ENCODE data around the gene CNTN5. TPM values are rescaled to one million over a fixed set of nuclear protein-coding genes. Genes with fewer than 3 reads are reported as not detected.

The CNTN5 gene
- total RNA-seq, 1 experiment from 2014 or later, result not detected

DNA sequence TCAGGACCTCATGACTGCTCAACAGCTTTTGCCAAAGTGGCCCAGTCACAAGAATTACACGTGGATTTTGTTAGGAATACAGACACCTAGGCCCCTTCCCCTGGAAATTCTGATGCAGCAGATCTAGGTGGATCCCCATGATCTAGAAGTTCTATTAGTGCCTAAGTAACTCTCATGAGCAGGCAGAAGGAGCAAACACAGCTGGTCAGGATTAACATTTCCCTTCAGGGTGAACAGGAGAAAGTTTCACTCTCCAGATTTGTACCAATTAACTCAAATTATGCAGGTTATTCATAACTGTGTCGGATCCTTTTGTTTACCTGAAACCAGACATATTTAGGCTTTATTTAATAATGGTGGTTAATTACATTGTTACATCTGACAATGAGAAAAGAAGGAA lies 1072.9 kb downstream of the CNTN5 start:
- Mint-ChIP-seq H3K36me3 (ENCODE audit: insufficient read depth, unreplicated experiment) (no peaks in the 10 kb centered on the region), H3K27ac (ENCODE audit: low read depth, unreplicated experiment) (no peak overlapping the region), H3K4me3 (ENCODE audit: unreplicated experiment) (no peak overlapping the region), H3K4me1 (ENCODE audit: insufficient read depth, unreplicated experiment) (no peaks in the 10 kb centered on the region), H3K9me3 (ENCODE audit: unreplicated experiment) (peaks cover 5% of the 10 kb centered on the region), H3K27me3 (ENCODE audit: insufficient read depth, unreplicated experiment) (no peaks in the 10 kb centered on the region)
- intact Hi-C loops (cut with micrococcal nuclease), result no loop called here
- no peak for DNase-seq (ENCODE audit: unreplicated experiment)
- ChIA-PET CTCF (no interaction called here), POLR2A (no interaction called here)
- BruUV-seq (replicated peaks), result no TSS peak
- TF ChIP-seq, protein P1, sequence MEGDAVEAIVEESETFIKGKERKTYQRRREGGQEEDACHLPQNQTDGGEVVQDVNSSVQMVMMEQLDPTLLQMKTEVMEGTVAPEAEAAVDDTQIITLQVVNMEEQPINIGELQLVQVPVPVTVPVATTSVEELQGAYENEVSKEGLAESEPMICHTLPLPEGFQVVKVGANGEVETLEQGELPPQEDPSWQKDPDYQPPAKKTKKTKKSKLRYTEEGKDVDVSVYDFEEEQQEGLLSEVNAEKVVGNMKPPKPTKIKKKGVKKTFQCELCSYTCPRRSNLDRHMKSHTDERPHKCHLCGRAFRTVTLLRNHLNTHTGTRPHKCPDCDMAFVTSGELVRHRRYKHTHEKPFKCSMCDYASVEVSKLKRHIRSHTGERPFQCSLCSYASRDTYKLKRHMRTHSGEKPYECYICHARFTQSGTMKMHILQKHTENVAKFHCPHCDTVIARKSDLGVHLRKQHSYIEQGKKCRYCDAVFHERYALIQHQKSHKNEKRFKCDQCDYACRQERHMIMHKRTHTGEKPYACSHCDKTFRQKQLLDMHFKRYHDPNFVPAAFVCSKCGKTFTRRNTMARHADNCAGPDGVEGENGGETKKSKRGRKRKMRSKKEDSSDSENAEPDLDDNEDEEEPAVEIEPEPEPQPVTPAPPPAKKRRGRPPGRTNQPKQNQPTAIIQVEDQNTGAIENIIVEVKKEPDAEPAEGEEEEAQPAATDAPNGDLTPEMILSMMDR (IDR thresholded peaks at IDR 0.05; ENCODE audit: unreplicated experiment), result no peak

DNA sequence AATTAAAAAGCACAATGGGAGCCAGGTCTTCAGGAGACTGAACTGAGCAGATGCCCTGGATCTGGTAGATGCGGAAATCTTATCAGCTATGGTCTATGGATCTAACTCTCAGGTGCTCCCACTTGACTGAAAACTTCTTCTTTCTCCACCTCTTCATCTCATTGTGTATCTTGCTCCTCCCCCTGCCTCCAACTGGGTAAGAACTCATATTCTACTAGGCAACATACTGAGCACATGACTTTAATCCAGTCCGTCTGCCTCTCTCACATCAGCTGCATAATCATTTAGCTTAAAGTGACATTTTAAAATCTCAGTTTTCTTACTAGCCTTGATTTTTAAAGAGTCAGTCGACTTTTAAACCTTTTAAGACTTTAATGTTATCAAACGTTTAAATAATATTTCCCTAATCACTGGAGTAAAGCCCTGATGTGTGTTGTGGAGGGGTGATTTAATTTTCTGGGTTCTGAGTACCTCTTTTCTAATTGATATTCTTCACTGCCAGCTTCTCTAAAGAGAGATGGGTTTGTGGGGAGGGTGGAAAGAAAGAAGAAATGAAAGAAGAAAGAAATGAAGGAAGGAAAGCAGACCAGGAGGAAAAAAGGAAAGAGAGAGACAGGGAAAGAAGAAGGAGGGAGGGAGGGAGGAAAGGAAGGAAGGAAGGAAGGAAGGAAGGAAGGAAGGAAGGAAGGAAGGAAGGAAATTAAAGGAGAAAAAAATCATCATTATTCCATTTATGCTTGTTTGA lies 1073.5 kb downstream of the CNTN5 start:
- ChIA-PET CTCF (no interaction called here), POLR2A (interaction anchor here (0.6 kb wide), 1 partner anchor 11 kb away, joined by 3 read pairs; no protein-coding TSS in a partner anchor)
- TF ChIP-seq, protein P1 (IDR thresholded peaks at IDR 0.05; ENCODE audit: unreplicated experiment), result no peak
- H3K4me1 Mint-ChIP-seq (ENCODE audit: insufficient read depth, unreplicated experiment), result no peaks in the 10 kb centered on the region
- no peaks in the 10 kb centered on the region for H3K27me3 Mint-ChIP-seq (ENCODE audit: insufficient read depth, unreplicated experiment)
- H3K4me3 Mint-ChIP-seq (ENCODE audit: unreplicated experiment), result no peak overlapping the region
- DNase-seq (ENCODE audit: unreplicated experiment), result no peak
- H3K36me3 Mint-ChIP-seq (ENCODE audit: insufficient read depth, unreplicated experiment), result no peaks in the 10 kb centered on the region
- peaks cover 5% of the 10 kb centered on the region for H3K9me3 Mint-ChIP-seq (ENCODE audit: unreplicated experiment)
- intact Hi-C loops (cut with micrococcal nuclease), result no loop called here
- BruUV-seq (replicated peaks), result no TSS peak
- no peak overlapping the region for H3K27ac Mint-ChIP-seq (ENCODE audit: low read depth, unreplicated experiment)

- POLR2A ChIA-PET, result no interaction called here
- TF ChIP-seq, protein P1 (IDR thresholded peaks at IDR 0.05; ENCODE audit: unreplicated experiment), result no peak
- no TSS peak for BruUV-seq (replicated peaks)
- no peaks in the 10 kb centered on the region for H3K36me3 Mint-ChIP-seq (ENCODE audit: insufficient read depth, unreplicated experiment)
- no peak overlapping the region for H3K27ac Mint-ChIP-seq (ENCODE audit: low read depth, unreplicated experiment)
- H3K27me3 Mint-ChIP-seq (ENCODE audit: insufficient read depth, unreplicated experiment), result no peaks in the 10 kb centered on the region
- no peak for DNase-seq (ENCODE audit: unreplicated experiment)
- CTCF ChIA-PET, result interaction anchor here (1.8 kb wide), 1 partner anchor 10 kb away, joined by 8 read pairs; no protein-coding TSS in a partner anchor
- H3K4me3 Mint-ChIP-seq (ENCODE audit: unreplicated experiment), result no peak overlapping the region
- intact Hi-C loops (cut with micrococcal nuclease), result no loop called here
- H3K9me3 Mint-ChIP-seq (ENCODE audit: unreplicated experiment), result peaks cover 5% of the 10 kb centered on the region
- no peaks in the 10 kb centered on the region for H3K4me1 Mint-ChIP-seq (ENCODE audit: insufficient read depth, unreplicated experiment)
Measured at GRCh38 chr11:100095809-100096208, 1075.1 kb downstream of the CNTN5 start.

GRCh38 chr11:100098560-100098959 lies 1077.8 kb downstream of the CNTN5 start:
- BruUV-seq (replicated peaks), result no TSS peak
- Mint-ChIP-seq H3K4me3 (ENCODE audit: unreplicated experiment) (no peak overlapping the region), H3K4me1 (ENCODE audit: insufficient read depth, unreplicated experiment) (no peaks in the 10 kb centered on the region), H3K27me3 (ENCODE audit: insufficient read depth, unreplicated experiment) (no peaks in the 10 kb centered on the region), H3K36me3 (ENCODE audit: insufficient read depth, unreplicated experiment) (no peaks in the 10 kb centered on the region), H3K9me3 (ENCODE audit: unreplicated experiment) (peaks cover 5% of the 10 kb centered on the region), H3K27ac (ENCODE audit: low read depth, unreplicated experiment) (no peak overlapping the region)
- intact Hi-C loops (cut with micrococcal nuclease), result no loop called here
- CTCF ChIA-PET, result no interaction called here
- DNase-seq (ENCODE audit: unreplicated experiment), result no peak
- TF ChIP-seq, protein P1 (IDR thresholded peaks at IDR 0.05; ENCODE audit: unreplicated experiment), result no peak
- POLR2A ChIA-PET, result no interaction called here

Measured in MCF 10A (cell line).